ENCODE results near the gene MAMDC4.
A peak's percentile ranks its signal among the peaks of the same experiment; 100 is the strongest.

MAMDC4 gene

DNA sequence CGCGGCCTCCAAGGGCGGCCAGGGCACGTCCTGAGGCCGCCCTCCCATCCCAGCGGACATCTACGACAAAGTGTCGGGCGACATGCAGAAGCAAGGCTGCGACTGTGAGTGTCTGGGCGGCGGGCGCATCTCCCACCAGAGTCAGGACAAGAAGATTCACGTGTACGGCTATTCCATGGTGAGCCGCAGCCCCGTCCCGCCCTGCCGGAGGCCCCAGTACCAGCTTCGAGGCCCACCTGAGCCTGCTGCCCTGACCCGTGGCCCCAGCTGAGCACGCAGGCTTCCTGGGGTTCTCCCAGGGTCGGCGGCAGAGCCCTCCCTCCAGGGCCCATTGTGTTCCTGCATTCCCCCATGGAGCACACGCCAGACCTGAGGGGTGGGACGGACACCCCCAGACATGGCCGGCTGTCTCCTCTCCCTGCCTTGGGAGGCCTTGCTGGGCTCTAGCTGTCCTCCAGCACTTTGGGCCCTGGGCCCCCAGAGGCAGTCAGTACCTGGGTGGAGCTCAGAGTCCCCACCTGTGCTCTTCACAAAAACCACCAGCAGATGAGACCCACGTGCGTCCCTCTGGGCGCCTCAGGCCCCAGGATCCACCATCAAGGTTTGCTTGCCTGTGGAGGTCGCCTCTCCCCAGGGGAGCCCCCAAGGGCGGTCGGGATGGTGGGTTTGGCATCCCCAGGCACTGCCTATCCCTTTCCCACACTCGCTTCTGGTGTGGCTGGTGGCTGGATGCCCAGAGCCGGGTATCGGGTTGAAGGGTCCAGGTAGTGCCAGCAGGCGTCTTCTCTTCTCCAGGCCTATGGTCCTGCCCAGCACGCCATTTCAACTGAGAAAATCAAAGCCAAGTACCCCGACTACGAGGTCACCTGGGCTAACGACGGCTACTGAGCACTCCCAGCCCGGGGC is 1.9 kb upstream of the MAMDC4 start:
- no peak for DNase-seq

DNA sequence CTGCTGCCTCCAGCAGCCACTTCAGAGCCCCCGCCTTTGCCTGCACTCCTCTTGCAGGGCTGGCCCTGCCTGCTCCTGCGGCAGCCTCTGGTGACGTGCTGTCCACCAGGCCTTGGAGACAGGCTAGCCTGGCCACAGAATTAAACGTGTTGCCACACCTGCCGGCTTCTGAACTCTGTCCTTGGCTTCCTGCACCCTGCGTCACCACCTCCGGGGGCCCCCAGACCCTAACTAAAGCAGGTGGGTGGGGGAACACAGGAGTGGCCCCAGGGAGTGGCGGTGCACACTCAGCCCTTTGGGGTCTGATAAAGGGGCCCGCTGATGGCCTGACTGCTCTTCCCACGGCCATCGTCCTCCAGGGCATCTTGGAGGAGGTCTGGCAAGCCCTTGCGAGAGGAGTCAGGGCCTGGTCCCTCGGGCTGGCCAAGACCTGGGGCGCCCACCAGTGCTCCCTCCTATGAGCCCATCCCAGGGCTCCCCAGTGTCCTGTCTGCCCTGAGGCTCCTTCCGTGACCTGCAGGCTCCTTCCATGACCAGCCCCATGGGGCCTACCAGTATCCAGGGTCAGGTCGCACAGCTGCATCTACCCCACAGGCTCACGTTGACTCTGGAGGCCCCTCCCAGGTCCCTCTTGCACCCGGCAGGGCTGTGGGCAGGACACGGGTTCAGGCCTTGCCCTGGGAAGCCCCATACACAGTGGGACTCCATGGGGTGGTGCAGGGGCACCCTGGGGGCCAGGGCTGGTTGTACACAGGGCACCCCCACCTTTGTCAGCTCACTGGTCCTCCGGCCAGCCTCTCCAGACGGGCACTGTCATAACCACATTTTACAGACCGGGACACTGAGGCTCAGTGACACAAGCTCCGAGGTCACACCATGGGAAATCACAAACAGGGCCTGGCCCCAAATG is 1.0 kb upstream of the MAMDC4 start:
- DNase-seq = no peak

DNA sequence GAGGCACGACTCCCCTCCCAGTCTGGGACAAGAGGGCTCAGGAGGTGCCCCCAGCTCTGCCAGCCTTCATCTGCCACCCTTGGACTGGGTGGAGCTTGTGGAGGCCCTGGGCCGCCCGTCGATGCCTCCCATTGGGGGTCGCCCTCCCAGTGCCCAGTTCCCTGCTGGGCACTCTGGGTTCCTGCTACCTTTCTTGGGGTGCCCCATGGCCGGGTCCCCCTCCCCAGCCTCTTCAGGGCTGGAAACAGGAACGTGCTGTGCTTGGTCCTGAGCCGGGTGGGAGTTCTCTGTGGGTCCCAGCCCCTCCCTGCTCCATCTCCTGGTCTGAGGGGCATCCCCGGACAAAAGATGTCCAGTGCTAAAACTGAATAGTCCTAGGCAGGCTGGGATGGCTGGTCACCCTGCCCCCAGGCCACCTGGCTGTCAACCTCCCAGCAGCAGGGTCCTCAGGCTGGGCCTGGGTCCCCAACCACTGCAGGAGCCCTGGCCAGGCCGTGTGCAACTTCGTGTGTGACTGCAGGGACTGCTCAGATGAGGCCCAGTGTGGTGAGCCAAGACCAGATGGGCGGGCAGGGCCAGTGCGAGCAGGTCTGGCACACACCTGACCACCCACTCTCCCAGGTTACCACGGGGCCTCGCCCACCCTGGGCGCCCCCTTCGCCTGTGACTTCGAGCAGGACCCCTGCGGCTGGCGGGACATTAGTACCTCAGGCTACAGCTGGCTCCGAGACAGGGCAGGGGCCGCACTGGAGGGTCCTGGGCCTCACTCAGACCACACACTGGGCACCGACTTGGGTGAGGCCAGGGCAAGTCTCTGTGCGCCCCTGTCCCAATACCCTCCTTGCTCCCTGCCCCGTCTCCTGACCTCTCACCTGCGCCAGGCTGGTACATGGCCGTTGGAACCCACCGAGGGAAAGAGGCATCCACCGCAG is 784 bp downstream of the MAMDC4 start:
- no peak for DNase-seq

DNA sequence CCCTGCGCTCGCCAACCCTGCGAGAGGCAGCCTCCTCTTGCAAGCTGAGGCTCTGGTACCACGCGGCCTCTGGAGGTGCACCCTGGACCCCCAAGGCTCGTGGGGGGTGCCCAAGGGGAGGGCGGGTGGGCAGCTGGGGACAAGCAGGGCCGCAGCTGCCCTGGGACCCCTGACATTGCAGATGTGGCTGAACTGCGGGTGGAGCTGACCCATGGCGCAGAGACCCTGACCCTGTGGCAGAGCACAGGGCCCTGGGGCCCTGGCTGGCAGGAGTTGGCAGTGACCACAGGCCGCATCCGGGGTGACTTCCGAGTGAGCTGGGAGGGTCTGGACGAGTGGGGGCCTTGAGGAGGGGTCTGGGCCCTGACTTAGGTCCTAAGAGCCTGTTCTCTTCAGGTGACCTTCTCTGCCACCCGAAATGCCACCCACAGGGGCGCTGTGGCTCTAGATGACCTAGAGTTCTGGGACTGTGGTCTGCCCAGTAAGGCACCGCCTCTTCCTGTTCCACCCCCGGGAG is 1.5 kb downstream of the MAMDC4 start:
- no peak for DNase-seq

DNA sequence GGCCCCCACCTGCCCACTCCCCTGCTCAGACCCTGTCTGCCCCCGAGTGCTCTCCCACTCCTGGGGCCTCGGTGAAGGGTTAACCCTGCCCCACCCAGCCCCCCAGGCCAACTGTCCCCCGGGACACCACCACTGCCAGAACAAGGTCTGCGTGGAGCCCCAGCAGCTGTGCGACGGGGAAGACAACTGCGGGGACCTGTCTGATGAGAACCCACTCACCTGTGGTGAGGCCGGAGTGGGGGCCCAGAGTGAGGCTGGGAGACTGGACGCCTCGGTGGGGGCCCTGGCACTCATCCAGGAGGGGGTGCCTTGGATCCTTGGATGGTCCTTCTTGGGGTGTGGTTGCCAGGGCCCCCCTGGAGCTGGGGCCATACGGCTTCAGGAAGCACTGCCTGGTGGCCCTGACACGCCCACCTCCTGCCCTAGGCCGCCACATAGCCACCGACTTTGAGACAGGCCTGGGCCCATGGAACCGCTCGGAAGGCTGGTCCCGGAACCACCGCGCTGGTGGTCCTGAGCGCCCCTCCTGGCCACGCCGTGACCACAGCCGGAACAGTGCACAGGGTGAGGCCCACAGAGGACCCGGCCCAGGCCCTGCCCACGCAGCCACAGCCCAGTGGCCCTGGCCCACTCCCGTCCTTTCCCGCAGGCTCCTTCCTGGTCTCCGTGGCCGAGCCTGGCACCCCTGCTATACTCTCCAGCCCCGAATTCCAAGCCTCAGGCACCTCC is 2.1 kb downstream of the MAMDC4 start:
- no peak for DNase-seq

DNA sequence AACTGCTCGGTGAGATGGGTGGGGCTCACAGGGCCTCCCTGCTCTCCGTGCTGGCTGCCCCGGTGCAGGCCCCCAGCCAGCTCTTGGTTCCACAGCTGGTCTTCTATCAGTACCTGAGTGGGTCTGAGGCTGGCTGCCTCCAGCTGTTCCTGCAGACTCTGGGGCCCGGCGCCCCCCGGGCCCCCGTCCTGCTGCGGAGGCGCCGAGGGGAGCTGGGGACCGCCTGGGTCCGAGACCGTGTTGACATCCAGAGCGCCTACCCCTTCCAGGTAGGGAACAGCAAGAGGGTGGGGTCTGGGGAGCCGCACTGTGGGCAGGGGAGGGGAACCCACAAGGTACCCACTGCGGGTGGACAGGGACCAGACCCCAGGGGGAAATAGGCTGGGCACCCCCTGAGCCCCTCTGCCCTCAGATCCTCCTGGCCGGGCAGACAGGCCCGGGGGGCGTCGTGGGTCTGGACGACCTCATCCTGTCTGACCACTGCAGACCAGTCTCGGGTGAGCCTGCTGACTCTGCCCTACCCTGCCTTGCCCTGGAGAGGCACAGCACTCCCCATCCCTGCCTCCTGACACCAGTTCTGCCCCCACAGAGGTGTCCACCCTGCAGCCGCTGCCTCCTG is 2.8 kb downstream of the MAMDC4 start:
- DNase-seq = no peak

DNA sequence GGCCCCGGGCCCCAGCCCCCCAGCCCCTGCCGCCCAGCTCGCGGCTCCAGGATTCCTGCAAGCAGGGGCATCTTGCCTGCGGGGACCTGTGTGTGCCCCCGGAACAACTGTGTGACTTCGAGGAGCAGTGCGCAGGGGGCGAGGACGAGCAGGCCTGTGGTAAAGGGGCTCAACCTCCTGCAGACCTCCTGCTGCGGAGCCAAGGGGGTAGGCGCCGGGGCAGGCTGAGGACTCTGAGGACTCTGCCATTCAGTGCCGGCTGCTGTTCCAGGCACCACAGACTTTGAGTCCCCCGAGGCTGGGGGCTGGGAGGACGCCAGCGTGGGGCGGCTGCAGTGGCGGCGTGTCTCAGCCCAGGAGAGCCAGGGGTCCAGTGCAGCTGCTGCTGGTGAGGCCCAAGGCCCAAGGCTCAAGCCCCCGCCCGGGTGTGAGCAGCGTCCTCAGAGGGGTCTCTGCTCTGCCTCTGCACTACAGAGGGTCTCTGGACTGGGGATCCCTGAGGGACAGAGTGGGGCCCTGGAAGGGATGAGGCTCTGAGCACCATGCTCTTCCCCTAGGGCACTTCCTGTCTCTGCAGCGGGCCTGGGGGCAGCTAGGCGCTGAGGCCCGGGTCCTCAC is 3.4 kb downstream of the MAMDC4 start:
- DNase-seq = no peak

DNA sequence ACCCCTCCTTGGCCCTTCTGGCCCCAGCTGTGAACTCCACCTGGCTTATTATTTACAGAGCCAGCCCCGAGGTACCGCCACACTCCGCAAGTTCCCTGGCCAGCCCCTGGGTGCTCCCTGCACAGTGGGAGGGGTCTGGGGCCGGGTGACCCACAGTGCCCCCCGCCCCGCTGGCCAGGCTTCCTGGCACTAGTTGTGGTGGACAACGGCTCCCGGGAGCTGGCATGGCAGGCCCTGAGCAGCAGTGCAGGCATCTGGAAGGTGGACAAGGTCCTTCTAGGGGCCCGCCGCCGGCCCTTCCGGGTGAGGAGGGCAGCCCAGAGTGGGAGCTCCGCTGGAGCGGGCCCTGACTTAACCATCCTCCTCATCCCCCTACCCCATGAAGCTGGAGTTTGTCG is 3.9 kb downstream of the MAMDC4 start:
- no peak for DNase-seq

DNA sequence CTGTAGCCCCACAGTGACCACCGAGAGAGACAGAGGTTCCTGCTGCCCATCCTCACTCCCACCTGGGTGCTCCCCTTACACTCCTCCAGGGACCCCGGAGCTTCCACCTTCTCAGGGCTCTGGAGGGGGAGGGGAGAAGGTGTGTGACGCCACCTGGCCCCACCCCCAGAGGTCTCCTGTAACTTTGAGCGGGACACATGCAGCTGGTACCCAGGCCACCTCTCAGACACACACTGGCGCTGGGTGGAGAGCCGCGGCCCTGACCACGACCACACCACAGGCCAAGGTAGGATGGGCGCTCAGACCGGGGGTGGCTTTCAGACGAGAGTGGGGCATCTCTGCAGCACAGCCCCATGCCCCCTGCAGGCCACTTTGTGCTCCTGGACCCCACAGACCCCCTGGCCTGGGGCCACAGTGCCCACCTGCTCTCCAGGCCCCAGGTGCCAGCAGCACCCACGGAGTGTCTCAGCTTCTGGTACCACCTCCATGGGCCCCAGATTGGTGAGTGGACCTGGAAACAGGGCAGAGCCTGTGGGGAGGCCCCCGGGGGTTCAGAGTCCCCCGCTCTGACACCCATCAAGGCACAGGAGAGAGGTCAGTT is 4.5 kb downstream of the MAMDC4 start:
- DNase-seq = no peak

DNA sequence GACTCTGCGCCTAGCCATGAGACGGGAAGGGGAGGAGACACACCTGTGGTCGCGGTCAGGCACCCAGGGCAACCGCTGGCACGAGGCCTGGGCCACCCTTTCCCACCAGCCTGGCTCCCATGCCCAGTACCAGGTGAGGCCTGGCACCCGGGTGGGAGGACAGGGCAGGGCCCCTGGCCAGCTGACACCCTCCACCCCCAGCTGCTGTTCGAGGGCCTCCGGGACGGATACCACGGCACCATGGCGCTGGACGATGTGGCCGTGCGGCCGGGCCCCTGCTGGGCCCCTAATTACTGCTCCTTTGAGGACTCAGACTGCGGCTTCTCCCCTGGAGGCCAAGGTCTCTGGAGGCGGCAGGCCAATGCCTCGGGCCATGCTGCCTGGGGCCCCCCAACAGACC is 5.0 kb downstream of the MAMDC4 start:
- DNase-seq = no peak

DNA sequence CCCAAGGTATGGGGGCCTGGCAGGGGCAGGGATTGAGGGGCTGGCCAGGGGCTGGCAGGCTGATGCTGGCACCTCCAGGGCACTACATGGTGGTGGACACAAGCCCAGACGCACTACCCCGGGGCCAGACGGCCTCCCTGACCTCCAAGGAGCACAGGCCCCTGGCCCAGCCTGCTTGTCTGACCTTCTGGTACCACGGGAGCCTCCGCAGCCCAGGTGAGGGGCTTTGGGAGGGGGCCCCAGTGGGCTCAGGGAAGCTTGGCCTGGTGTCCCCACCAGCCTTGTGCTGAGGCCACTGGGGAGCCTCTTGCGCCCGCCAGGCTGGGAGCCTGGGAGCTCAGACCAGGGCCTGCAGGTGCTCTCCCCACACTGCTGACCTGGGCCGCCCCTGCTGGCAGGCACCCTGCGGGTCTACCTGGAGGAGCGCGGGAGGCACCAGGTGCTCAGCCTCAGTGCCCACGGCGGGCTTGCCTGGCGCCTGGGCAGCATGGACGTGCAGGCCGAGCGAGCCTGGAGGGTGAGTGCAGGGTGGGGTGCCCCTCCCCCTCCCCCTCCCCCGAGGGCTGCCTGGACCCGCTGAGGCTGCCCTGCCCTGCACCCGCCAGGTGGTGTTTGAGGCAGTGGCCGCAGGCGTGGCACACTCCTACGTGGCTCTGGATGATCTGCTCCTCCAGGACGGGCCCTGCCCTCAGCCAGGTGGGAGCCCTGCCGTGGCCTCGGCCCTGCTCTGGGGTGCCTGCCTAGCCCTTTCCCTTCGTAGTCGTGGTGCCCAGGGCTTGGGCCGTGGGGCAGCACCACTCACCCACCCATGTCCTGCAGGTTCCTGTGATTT is 5.7 kb downstream of the MAMDC4 start:
- no peak for DNase-seq

DNA sequence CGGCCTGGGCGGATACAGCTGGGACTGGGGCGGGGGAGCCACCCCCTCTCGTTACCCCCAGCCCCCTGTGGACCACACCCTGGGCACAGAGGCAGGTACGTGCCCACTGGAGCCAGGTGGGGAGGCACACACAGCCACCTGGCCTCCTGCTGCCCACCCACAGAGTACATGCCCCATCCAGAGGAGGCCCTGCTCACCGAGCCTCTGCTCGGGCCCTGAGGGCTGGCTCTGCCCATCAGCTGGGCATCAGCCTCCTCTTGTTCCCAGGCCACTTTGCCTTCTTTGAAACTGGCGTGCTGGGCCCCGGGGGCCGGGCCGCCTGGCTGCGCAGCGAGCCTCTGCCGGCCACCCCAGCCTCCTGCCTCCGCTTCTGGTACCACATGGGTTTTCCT is 6.3 kb downstream of the MAMDC4 start:
- no peak for DNase-seq

DNA sequence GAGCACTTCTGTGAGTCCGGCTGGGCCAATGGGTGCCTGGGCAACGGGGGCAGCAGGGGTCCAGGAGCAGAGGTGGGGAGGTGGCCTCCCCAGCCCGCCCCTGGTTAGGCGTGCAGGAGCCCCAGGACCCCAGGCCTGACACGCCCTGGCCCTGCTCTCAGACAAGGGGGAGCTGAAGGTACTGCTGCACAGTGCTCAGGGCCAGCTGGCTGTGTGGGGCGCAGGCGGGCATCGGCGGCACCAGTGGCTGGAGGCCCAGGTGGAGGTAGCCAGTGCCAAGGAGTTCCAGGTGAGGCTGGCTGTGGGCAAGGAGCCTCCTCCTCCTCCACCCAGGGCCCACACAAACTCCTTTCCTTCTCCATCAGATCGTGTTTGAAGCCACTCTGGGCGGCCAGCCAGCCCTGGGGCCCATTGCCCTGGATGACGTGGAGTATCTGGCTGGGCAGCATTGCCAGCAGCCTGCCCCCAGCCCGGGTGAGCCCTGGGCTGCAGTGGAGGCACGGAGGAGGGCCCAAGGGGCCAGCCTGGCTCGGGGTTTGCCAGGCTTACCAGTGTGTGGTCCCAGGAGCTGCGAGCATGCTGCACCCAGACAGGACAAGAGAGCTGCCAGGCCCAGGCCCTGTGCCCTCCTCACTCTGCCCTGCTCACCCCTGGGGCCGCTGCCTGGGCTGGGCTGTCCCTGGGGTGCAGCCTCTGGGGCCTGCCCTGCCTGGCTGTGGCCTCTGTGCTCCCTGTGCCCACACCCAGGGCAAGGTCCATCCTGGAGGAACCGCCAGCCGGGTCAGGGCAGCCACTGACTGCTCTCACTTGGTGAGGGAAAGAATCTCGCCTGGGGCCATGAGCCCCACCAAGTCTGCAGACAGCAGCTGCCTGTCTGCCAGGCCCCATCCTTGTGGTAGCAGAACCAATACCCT is 7.0 kb downstream of the MAMDC4 start:
- peak; percentile 78 for DNase-seq

DNA sequence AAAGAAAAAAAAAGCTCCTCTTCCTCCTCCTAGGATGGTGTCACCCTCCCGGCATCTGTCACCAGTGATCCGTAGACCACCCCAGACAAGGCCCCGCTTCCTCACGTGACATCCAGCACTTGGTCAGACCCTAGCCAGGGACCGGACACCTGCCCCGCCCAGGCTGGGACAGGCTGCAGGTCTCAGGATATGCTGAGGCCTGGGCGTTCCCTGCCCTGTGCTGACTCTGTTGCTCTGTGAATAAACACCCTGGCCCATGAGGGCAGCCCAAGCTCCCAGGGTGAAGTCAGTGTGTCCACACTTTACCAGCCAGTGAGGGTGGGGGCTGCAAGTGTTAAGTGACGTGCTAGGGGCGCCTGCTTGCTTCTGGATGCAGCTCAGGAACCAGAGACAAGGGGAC is 8.4 kb downstream of the MAMDC4 start:
- DNase-seq = no peak

DNA sequence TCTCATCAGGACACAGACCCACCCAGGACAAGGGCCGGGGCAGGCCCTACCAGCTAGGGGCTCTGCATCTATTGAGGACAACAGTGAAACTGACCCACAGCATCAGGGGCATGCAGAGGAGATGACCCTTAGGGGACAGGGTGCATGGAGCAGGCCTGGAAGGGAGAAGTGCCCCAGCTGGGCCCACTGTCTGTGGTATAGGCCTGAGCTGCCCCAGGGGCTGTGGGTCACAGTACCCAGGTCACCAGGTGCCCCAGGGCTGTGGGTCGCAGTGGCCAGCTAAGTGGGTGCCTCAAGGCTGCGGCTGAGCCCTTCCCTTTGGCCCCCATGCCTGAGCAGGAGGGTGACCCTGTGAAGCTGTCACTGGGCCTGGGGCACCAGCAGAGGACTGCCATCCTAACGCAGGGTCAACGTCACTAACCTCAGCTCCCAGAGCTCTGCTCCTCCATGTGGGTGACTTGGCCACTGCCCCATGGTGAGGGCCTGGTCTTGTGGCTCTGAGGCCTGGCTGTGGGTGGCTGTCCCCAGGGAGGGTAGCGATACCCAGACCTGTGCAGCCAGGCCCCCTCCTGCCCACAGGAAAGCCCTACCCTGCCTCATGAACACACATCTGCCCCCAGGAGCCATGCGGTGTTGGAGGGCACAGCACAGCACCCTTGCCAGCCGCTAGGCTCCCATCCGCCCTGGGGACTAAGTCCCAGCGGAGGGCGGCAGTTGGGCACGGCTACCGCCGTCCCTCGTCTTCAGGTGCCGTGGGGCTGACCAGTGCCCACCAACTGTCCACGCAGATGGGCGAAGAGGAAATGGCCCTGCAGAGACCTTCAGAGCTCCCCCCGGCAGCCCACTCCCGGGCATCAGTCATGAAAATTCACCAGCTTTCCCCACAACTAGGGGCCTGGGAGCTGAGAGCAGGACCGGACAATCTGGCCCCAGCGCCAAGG is 9.1 kb downstream of the MAMDC4 start:
- DNase-seq = no peak

DNA sequence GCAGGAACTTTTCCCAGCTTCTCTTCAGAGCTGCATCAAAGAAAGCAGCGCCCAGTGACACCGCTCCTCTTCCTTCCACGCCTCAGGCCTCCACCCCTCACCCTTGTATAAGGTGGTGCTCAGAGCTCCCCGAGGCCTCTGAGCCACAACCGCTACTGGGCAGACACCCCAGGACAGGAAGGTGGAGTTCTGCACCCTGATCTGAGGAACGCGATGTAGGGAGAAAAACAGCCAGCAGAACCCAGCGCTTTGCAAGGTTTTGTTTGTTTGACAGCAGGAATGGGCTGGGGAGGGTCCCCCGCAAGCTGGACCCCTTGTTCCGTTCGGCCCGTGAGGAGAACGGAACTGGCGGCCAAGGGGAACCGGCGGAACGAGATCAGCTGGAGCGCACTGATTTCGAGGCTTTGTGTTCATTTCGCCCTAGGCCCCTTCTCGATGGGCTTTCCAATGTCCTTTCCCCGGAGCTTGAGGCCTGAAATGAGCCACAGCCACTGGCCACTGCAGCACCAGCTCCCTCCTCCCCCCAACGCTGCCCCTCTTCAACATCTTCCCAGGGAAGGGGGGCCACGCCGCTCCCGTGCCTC is 9.8 kb downstream of the MAMDC4 start:
- DNase-seq = no peak
